IMR-90 (cell line): ENCODE measurements around the gene HOXA5. TPM values are rescaled to one million over a fixed set of nuclear protein-coding genes. Genes with fewer than 3 reads are reported as not detected.

Source experiments
- ATAC-seq: fragments of 200-7000 bp; cut with Tn5 transposase; 2 replicates; pipeline ENCODE4 v1.9.1; 2020; ENCODE audit warnings: low read depth, mild to moderate bottlenecking, moderate library complexity
- BruUV-seq: library from RNA; stranded (reverse); fragments of 400-500 nt; replicated peaks from 2 replicates; lab custom pipeline; 2021; lab: Mats Ljungman, UMichigan
- CTCF ChIA-PET: fragments of 300-600 bp; formaldehyde crosslinking; extraction: SDS; loops from one replicate; lab custom pipeline; 2021; ENCODE audit warnings: antibody characterized with exemption; lab: Yijun Ruan, JAX
- POLR2A ChIA-PET: fragments of 300-600 bp; sonication (Branson Sonifier 250); formaldehyde crosslinking; loops from one replicate; lab custom pipeline; 2022; ENCODE audit warnings: antibody characterized with exemption; ENCODE audit not compliant: unreplicated experiment; lab: Charles Lee
- DNase-seq: peaks from one replicate; pipeline ENCODE4 v3.0.0; 2013
- H2AFZ ChIP-seq: replicated peaks from 2 replicates; pipeline ENCODE3; 2013; ENCODE audit warnings: low read length, mild to moderate bottlenecking; ENCODE audit not compliant: poor library complexity
- H2AK5ac ChIP-seq: 2 replicates; pipeline ENCODE4 v1.6.1; 2013; ENCODE audit warnings: low read depth, low read length, inconsistent platforms
- H2AK9ac ChIP-seq: replicated peaks from 2 replicates; pipeline ENCODE3; 2013; ENCODE audit warnings: mild to moderate bottlenecking, low read depth, low read length, moderate library complexity; ENCODE audit not compliant: poor library complexity
- H2BK120ac ChIP-seq: 2 replicates; pipeline ENCODE4 v1.6.1; 2013; ENCODE audit warnings: low read depth, low read length, inconsistent platforms
- H2BK15ac ChIP-seq: 3 replicates; pipeline ENCODE4 v1.6.1; 2013; ENCODE audit warnings: low read depth, low read length, inconsistent platforms
- H2BK20ac ChIP-seq: 2 replicates; pipeline ENCODE4 v1.6.1; 2013; ENCODE audit warnings: low read depth, mild to moderate bottlenecking, inconsistent platforms, low read length, moderate library complexity
- H2BK5ac ChIP-seq: 2 replicates; pipeline ENCODE4 v1.6.1; 2013; ENCODE audit warnings: mild to moderate bottlenecking, low read depth, low read length, inconsistent platforms; ENCODE audit not compliant: poor library complexity, severe bottlenecking
- H3K14ac ChIP-seq: replicated peaks from 2 replicates; pipeline ENCODE4 v1.6.1; 2013; ENCODE audit warnings: low read depth, low read length, inconsistent platforms
- H3K18ac ChIP-seq: 2 replicates; pipeline ENCODE4 v1.6.1; 2013; ENCODE audit warnings: low read depth, low read length, control low read depth
- H3K23ac ChIP-seq: 2 replicates; pipeline ENCODE4 v1.6.1; 2013; ENCODE audit warnings: low read depth, low read length, inconsistent platforms
- H3K27ac ChIP-seq: 2 replicates; pipeline ENCODE4 v1.5.1; 2013; ENCODE audit warnings: mild to moderate bottlenecking, control low read depth, low read length; ENCODE audit not compliant: insufficient read depth
- H3K27me3 ChIP-seq: 2 replicates; pipeline ENCODE4 v1.6.1; 2013; ENCODE audit warnings: low read length; ENCODE audit not compliant: control insufficient read depth, insufficient read depth
- H3K36me3 ChIP-seq: 2 replicates; pipeline ENCODE4 v1.6.1; 2013; ENCODE audit warnings: low read length, mixed read lengths; ENCODE audit not compliant: control insufficient read depth, insufficient read depth
- H3K4ac ChIP-seq: 2 replicates; pipeline ENCODE4 v1.6.1; 2013; ENCODE audit warnings: low read depth, low read length, inconsistent platforms
- H3K4me1 ChIP-seq: 2 replicates; pipeline ENCODE4 v1.6.1; 2013; ENCODE audit warnings: low read length, mixed read lengths; ENCODE audit not compliant: control insufficient read depth, insufficient read depth
- H3K4me2 ChIP-seq: 2 replicates; pipeline ENCODE4 v1.6.1; 2013; ENCODE audit warnings: low read depth, mild to moderate bottlenecking, control low read depth, low read length, moderate library complexity
- H3K4me3 ChIP-seq: 2 replicates; pipeline ENCODE4 v1.5.1; 2013; ENCODE audit warnings: low read depth, mild to moderate bottlenecking, control low read depth, low read length, moderate library complexity; ENCODE audit not compliant: insufficient read depth
- H3K56ac ChIP-seq: 2 replicates; pipeline ENCODE4 v1.6.1; 2013; ENCODE audit warnings: low read length, inconsistent platforms; ENCODE audit not compliant: insufficient read depth; ENCODE audit errors: extremely low read depth
- H3K79me1 ChIP-seq, 2 experiments: 2 replicates each; pipeline ENCODE4 v1.6.1; 2013; ENCODE audit warnings: low read length in 2 of 2, inconsistent platforms in 1 of 2, low read depth in 1 of 2
- H3K9ac ChIP-seq: 2 replicates; pipeline ENCODE4 v1.6.1; 2013; ENCODE audit warnings: low read depth, low read length, control low read depth
- H3K9me1 ChIP-seq: 2 replicates; pipeline ENCODE4 v1.6.1; 2013; ENCODE audit warnings: low read length, inconsistent platforms; ENCODE audit not compliant: insufficient read depth
- H3K9me3 ChIP-seq: 2 replicates; pipeline ENCODE4 v1.6.1; 2013; ENCODE audit warnings: low read length; ENCODE audit not compliant: control insufficient read depth, insufficient read depth
- H4K20me1 ChIP-seq: 2 replicates; pipeline ENCODE4 v1.6.1; 2013; ENCODE audit warnings: low read length, inconsistent platforms; ENCODE audit not compliant: insufficient read depth
- H4K5ac ChIP-seq: 2 replicates; pipeline ENCODE4 v1.6.1; 2013; ENCODE audit warnings: mild to moderate bottlenecking, low read depth, low read length, control low read depth
- H4K8ac ChIP-seq, 2 experiments: 2 replicates each; pipeline ENCODE4 v1.6.1; 2013; ENCODE audit warnings: low read depth in 2 of 2, low read length in 2 of 2, control low read depth in 1 of 2, inconsistent platforms in 1 of 2
- H4K91ac ChIP-seq: 2 replicates; pipeline ENCODE4 v1.6.1; 2013; ENCODE audit warnings: low read depth, low read length, inconsistent platforms; ENCODE audit not compliant: insufficient read depth
- BHLHE40 ChIP-seq: fragments of 150-350 bp; IDR thresholded peaks from 2 replicates; pipeline ENCODE4 v1.6.1; 2016; ENCODE audit warnings: mild to moderate bottlenecking, low read depth, low read length
- FOS ChIP-seq: fragments of 150-350 bp; IDR thresholded peaks from 2 replicates; pipeline ENCODE4 v1.6.1; 2016; ENCODE audit warnings: low read depth, low read length
- MAFK ChIP-seq: IDR thresholded peaks from 2 replicates; pipeline ENCODE4 v1.6.1; 2012; ENCODE audit warnings: low read depth, low read length, improper control_type of control experiment
- MXI1 ChIP-seq: IDR thresholded peaks from 2 replicates; pipeline ENCODE4 v1.6.1; 2012; ENCODE audit warnings: low read depth, mild to moderate bottlenecking, low read length, moderate library complexity, borderline replicate concordance
- RCOR1 ChIP-seq: IDR thresholded peaks from 2 replicates; pipeline ENCODE4 v1.6.1; 2012; ENCODE audit warnings: mild to moderate bottlenecking, low read length, improper control_type of control experiment; ENCODE audit not compliant: insufficient replicate concordance
- USF2 ChIP-seq: fragments of 150-350 bp; IDR thresholded peaks from 2 replicates; pipeline ENCODE4 v1.6.1; 2017; ENCODE audit warnings: mild to moderate bottlenecking, antibody characterized with exemption, low read length, low read depth
- WGBS, 2 experiments: methylation state at CpG; one replicate each; pipeline versions ENCODE4 v1.1.5 to v1.1.7; 2013; ENCODE audit warnings: missing lambda C conversion rate in 2 of 2; ENCODE audit not compliant: insufficient read length in 1 of 2; ENCODE audit errors: extremely low coverage in 2 of 2; 5-methylcytosine and 5-hydroxymethylcytosine counted together
- dilution Hi-C: fragments of 300-500 bp; cut with HindIII; formaldehyde crosslinking; loops from one replicate; pipeline ENCODE4 v1.14.3; 2018; ENCODE audit warnings: low sequenced_read_pairs; ENCODE audit not compliant: unreplicated experiment
- in situ Hi-C: fragments of 300-500 bp; cut with MboI; formaldehyde crosslinking; loops from 3 replicates; pipeline ENCODE4 v1.14.3; 2019; ENCODE audit warnings: low sequenced_read_pairs, inconsistent platforms, mixed read lengths
- intact Hi-C: fragments of 100-400 bp; cut with micrococcal nuclease; formaldehyde crosslinking; loops from 2 replicates; pipeline ENCODE4 v1.10.0; 2022
- polyA plus RNA-seq, 3 experiments: library from polyadenylated mRNA; depleted of rRNA; stranded (reverse); fragments of >200 nt; gene quantifications; 2 replicates each; pipeline ENCODE4 v1.2.3, GENCODE V29; 2012; ENCODE audit warnings: low replicate concordance in 1 of 3
- total RNA-seq: library from RNA; depleted of rRNA; stranded (reverse); fragments of >200 nt; gene quantifications from 2 replicates; pipeline ENCODE4 v1.2.3, GENCODE V29; 2012

Gene HOXA5
- total and polyA plus RNA-seq, 2 of the 4 experiments (the other 2 are of a cell fraction) = 19.9 to 29.4 TPM

GRCh38 chr7:27094304-27095049 lies 49.0 kb downstream of the HOXA5 start:
- Histone ChIP-seq H2AK9ac (no peak overlapping the region), H3K4me2 (no peak overlapping the region), H3K56ac (no peak overlapping the region), H3K4ac (no peak overlapping the region), H3K9me3 (no peaks in the 10 kb centered on the region), H3K18ac (no peak overlapping the region), H3K36me3 (peaks cover 5% of the 10 kb centered on the region), H2BK120ac (no peak overlapping the region), H3K9me1 (no peaks in the 10 kb centered on the region), H4K20me1 (peaks cover 13% of the 10 kb centered on the region), H3K9ac (no peak overlapping the region), H2BK15ac (no peak overlapping the region), H3K4me1 (no peaks in the 10 kb centered on the region), H2AFZ (no peak overlapping the region), H4K5ac (no peak overlapping the region), H3K23ac (no peak overlapping the region), H2BK5ac (no peak overlapping the region), H3K27me3 (0 out of 2 replicates have a peak, but pooled peaks cover 2% of the 10 kb centered on the region), H2BK20ac (no peak overlapping the region), H2AK5ac (no peak overlapping the region), H3K27ac (no peak overlapping the region), H3K4me3 (no peak overlapping the region), H3K79me1 (peaks cover 10 to 16% of the 10 kb centered on the region in 2 experiments; a peak in 3 of 4 replicates), H4K91ac (no peak overlapping the region), H4K8ac (no peak overlapping the region), H3K14ac (no peak overlapping the region)
- intact Hi-C loops = no loop called here
- BruUV-seq = no TSS peak
- dilution Hi-C loops = no loop called here
- POLR2A ChIA-PET = no interaction called here
- in situ Hi-C loops = no loop called here
- 90% methylated on average over 2 of the region's 29 CpGs; no CpG with 5 or more reads in 1 of the 2 experiments for WGBS, 2 experiments
- DNase-seq = no peak
- ATAC-seq = no peak
- CTCF ChIA-PET = no interaction called here
- no peak for TF ChIP-seq RCOR1
- no peak for TF ChIP-seq USF2
- TF ChIP-seq MAFK = no peak
- no peak for TF ChIP-seq FOS
- TF ChIP-seq MXI1 = no peak
- TF ChIP-seq BHLHE40 = no peak
